ENCODE results near the gene CDKN2D.

CDKN2D gene

GRCh38 chr19:10587839-10588150 lies 19.0 kb upstream of the CDKN2D start:
- TF ChIP-seq L3MBTL2 (conservative IDR thresholded peaks at IDR 0.05) (no peak), SP1 (IDR thresholded peaks at IDR 0.05) (no peak), ZNF384 (IDR thresholded peaks at IDR 0.05) (no peak), PKNOX1 (IDR thresholded peaks at IDR 0.05) (no peak), SUZ12 (IDR thresholded peaks at IDR 0.05) (no peak), ELF4 (IDR thresholded peaks at IDR 0.05) (no peak), TARDBP (IDR thresholded peaks at IDR 0.05) (no peak), FOXK2 (IDR thresholded peaks at IDR 0.05) (no peak)
- ChIA-PET CTCF (no interaction called here), POLR2A (no interaction called here)
- no peak for DNase-seq (ENCODE audit: extremely low spot score)

GRCh38 chr19:10587022-10587838 lies 18.5 kb upstream of the CDKN2D start, which contains the start of gene AP1M2:
Gene AP1M2 (minus strand): TSS chr19:10587312. CDS start chr19:10587231, 81 bp downstream.
- POLR2A ChIA-PET: no interaction called here
- CTCF ChIA-PET: no interaction called here
- DNase-seq (ENCODE audit: extremely low spot score): no peak
- no peak for TF ChIP-seq CTBP1 (IDR thresholded peaks at IDR 0.05; ENCODE audit: borderline replicate concordance)
- TF ChIP-seq LEF1 (IDR thresholded peaks at IDR 0.05; ENCODE audit: borderline replicate concordance): no peak
- TF ChIP-seq BHLHE40 (IDR thresholded peaks at IDR 0.05; ENCODE audit: borderline replicate concordance): no peak
- no peak for TF ChIP-seq FOXA1 (IDR thresholded peaks at IDR 0.05)
- TF ChIP-seq PKNOX1 (IDR thresholded peaks at IDR 0.05): no peak
- TF ChIP-seq ELF4 (IDR thresholded peaks at IDR 0.05): no peak
- TF ChIP-seq L3MBTL2 (conservative IDR thresholded peaks at IDR 0.05): no peak
- no peak for TF ChIP-seq SP1 (IDR thresholded peaks at IDR 0.05)
- TF ChIP-seq ARNT (IDR thresholded peaks at IDR 0.05): no peak
- TF ChIP-seq SUZ12 (IDR thresholded peaks at IDR 0.05): no peak
- no peak for TF ChIP-seq FOXK2 (IDR thresholded peaks at IDR 0.05)

GRCh38 chr19:10586396-10586795 lies 17.6 kb upstream of the CDKN2D start:
- CTCF ChIA-PET: no interaction called here
- TF ChIP-seq ELF4 (IDR thresholded peaks at IDR 0.05) (no peak), FOXA1 (IDR thresholded peaks at IDR 0.05) (no peak), L3MBTL2 (conservative IDR thresholded peaks at IDR 0.05) (no peak), FOXK2 (IDR thresholded peaks at IDR 0.05) (no peak), ZNF384 (IDR thresholded peaks at IDR 0.05) (no peak), SP1 (IDR thresholded peaks at IDR 0.05) (no peak), PKNOX1 (IDR thresholded peaks at IDR 0.05) (no peak), CTBP1 (IDR thresholded peaks at IDR 0.05; ENCODE audit: borderline replicate concordance) (no peak), BHLHE40 (IDR thresholded peaks at IDR 0.05; ENCODE audit: borderline replicate concordance) (no peak), NFRKB (IDR thresholded peaks at IDR 0.05) (no peak), ARNT (IDR thresholded peaks at IDR 0.05) (no peak), SUZ12 (IDR thresholded peaks at IDR 0.05) (no peak), LEF1 (IDR thresholded peaks at IDR 0.05; ENCODE audit: borderline replicate concordance) (no peak), TARDBP (IDR thresholded peaks at IDR 0.05) (no peak), FOXM1 (IDR thresholded peaks at IDR 0.05; ENCODE audit: borderline replicate concordance) (no peak), HDGF (IDR thresholded peaks at IDR 0.05; ENCODE audit: borderline replicate concordance) (no peak)
- no peak for DNase-seq (ENCODE audit: extremely low spot score)
- POLR2A ChIA-PET: no interaction called here

GRCh38 chr19:10583036-10583776 lies 14.4 kb upstream of the CDKN2D start:
- no peak for DNase-seq (ENCODE audit: extremely low spot score)
- peak; percentile 93 for TF ChIP-seq PKNOX1 (IDR thresholded peaks at IDR 0.05)
- no peak for TF ChIP-seq FOXM1 (IDR thresholded peaks at IDR 0.05; ENCODE audit: borderline replicate concordance)
- CTCF ChIA-PET: interaction anchor here (4.7 to 5.4 kb wide), 2 partner anchors 62 to 116 kb away, joined by 59 to 149 read pairs; no protein-coding TSS in a partner anchor
- POLR2A ChIA-PET: no interaction called here

DNA sequence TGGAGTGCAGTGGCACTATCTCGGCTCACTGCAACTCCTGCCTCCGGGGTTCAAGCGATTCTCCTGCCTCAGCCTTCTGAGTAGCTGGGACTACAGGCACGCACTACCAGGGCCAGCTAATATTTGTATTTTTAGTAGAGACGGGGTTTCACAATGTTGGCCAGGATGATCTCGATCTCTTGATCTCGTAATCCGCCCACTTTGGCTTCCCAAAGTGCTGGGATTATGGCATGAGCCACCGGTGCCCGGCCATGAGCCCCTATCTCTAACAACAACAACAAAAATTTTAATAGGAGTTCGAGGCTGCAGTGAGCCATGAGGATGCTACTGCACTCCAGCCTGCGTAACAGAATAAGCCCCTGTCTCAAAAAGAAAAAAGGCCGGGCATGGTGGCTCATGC lies 13.3 kb upstream of the CDKN2D start:
- ChIA-PET POLR2A (interaction anchor here (1.8 to 1.9 kb wide), 2 partner anchors 62 to 118 kb away, joined by 7 to 11 read pairs; no protein-coding TSS in a partner anchor), CTCF (interaction anchor here (0.5 to 5.4 kb wide), 11 partner anchors 9 to 148 kb away, joined by 3 to 149 read pairs (median 5); partner anchors contain the start of gene QTRT1)
- DNase-seq (ENCODE audit: extremely low spot score): no peak
- no peak for TF ChIP-seq BHLHE40 (IDR thresholded peaks at IDR 0.05; ENCODE audit: borderline replicate concordance)
- TF ChIP-seq FOXA1 (IDR thresholded peaks at IDR 0.05): no peak
- no peak for TF ChIP-seq FOXK2 (IDR thresholded peaks at IDR 0.05)
- TF ChIP-seq NFRKB (IDR thresholded peaks at IDR 0.05): no peak
- TF ChIP-seq SUZ12 (IDR thresholded peaks at IDR 0.05): no peak
- TF ChIP-seq TARDBP (IDR thresholded peaks at IDR 0.05): no peak
- no peak for TF ChIP-seq PKNOX1 (IDR thresholded peaks at IDR 0.05)
- no peak for TF ChIP-seq ELF4 (IDR thresholded peaks at IDR 0.05)
- TF ChIP-seq HDGF (IDR thresholded peaks at IDR 0.05; ENCODE audit: borderline replicate concordance): no peak
- TF ChIP-seq ARNT (IDR thresholded peaks at IDR 0.05): no peak
- TF ChIP-seq ZNF384 (IDR thresholded peaks at IDR 0.05): no peak
- no peak for TF ChIP-seq FOXM1 (IDR thresholded peaks at IDR 0.05; ENCODE audit: borderline replicate concordance)
- no peak for TF ChIP-seq CTBP1 (IDR thresholded peaks at IDR 0.05; ENCODE audit: borderline replicate concordance)
- TF ChIP-seq LEF1 (IDR thresholded peaks at IDR 0.05; ENCODE audit: borderline replicate concordance): no peak
- TF ChIP-seq L3MBTL2 (conservative IDR thresholded peaks at IDR 0.05): no peak
- no peak for TF ChIP-seq SP1 (IDR thresholded peaks at IDR 0.05)

Data from HEK293T (cell line).